ENCODE measurements around the gene CYB561A3.
A peak's percentile ranks its signal among the peaks of the same experiment; 100 is the strongest.

DNA sequence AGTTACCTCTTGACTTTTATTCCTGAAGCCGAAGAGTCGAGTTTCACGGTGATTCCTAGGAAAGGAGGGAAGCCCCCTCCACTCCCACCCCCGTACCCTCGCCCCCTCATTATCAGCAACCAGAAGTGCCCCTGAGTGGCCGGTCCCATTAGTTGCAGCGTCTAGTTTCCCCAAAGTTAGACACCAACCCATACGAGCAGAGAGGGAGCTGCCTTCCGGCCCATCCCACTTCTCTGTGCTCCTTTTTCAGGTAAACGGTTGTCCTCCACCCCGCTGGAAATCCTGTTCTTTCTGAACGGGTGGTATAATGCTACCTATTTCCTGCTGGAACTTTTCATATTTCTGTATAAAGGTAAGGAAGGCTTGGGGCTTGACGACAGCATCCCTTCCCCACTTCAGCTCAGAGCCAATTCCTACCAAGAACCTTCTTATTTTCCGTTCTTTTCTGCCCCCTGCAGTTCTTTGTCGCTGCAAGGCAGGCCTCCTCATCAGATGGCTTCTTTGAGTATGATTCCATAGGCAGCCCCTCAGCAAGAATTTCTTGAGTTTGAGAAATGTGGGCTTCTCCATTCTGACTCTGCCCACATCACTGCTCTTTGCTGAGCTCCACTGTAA lies 31.4 kb upstream of the CYB561A3 start:
- TF ChIP-seq, protein P1, sequence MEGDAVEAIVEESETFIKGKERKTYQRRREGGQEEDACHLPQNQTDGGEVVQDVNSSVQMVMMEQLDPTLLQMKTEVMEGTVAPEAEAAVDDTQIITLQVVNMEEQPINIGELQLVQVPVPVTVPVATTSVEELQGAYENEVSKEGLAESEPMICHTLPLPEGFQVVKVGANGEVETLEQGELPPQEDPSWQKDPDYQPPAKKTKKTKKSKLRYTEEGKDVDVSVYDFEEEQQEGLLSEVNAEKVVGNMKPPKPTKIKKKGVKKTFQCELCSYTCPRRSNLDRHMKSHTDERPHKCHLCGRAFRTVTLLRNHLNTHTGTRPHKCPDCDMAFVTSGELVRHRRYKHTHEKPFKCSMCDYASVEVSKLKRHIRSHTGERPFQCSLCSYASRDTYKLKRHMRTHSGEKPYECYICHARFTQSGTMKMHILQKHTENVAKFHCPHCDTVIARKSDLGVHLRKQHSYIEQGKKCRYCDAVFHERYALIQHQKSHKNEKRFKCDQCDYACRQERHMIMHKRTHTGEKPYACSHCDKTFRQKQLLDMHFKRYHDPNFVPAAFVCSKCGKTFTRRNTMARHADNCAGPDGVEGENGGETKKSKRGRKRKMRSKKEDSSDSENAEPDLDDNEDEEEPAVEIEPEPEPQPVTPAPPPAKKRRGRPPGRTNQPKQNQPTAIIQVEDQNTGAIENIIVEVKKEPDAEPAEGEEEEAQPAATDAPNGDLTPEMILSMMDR (IDR thresholded peaks at IDR 0.05 in 8 of 11, conservative IDR thresholded peaks at IDR 0.05 in 3 of 11), result peak in 2 of 11 experiments; percentile 36 to 44
- TF ChIP-seq POLR2AphosphoS5 (IDR thresholded peaks at IDR 0.05), result no peak
- TF ChIP-seq POLR2A (IDR thresholded peaks at IDR 0.05), result no peak

Data from spleen (tissue), 7 donors.